ENCODE measurements around the gene CEP128.

DNA sequence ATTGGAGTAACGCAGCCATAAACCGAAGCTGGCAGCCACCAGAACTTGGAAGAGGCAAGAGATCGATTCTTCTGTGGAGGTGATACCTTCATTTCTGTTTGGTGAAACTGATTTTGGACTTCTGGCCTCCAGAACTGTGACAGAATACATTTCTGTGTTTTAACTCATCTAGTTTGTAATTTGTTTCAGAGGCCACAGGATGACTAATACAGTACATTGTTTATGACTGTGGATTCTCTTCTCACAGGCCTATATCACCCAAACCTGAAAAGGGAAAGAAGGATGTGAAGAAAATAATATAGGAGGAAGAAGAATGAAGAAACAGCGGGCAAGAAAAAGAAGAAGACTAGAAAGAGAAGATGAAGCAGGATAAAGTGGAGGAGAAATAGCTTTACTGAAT is 466.5 kb downstream of the CEP128 start:
- TF ChIP-seq, protein P1, sequence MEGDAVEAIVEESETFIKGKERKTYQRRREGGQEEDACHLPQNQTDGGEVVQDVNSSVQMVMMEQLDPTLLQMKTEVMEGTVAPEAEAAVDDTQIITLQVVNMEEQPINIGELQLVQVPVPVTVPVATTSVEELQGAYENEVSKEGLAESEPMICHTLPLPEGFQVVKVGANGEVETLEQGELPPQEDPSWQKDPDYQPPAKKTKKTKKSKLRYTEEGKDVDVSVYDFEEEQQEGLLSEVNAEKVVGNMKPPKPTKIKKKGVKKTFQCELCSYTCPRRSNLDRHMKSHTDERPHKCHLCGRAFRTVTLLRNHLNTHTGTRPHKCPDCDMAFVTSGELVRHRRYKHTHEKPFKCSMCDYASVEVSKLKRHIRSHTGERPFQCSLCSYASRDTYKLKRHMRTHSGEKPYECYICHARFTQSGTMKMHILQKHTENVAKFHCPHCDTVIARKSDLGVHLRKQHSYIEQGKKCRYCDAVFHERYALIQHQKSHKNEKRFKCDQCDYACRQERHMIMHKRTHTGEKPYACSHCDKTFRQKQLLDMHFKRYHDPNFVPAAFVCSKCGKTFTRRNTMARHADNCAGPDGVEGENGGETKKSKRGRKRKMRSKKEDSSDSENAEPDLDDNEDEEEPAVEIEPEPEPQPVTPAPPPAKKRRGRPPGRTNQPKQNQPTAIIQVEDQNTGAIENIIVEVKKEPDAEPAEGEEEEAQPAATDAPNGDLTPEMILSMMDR (IDR thresholded peaks at IDR 0.05 in 2 of 3, conservative IDR thresholded peaks at IDR 0.05 in 1 of 3; ENCODE audit: borderline replicate concordance in 1 of 3, insufficient read depth in 1 of 3, low read depth in 2 of 3, low read length in 2 of 3): no peak
- TF ChIP-seq EZH2 (IDR thresholded peaks at IDR 0.05) (no peak), FOSL1 (IDR thresholded peaks at IDR 0.05; ENCODE audit: low read depth) (no peak), POLR2A (IDR thresholded peaks at IDR 0.05; ENCODE audit: borderline replicate concordance, extremely low read depth, insufficient read depth, insufficient read length) (no peak), EGR1 (IDR thresholded peaks at IDR 0.05; ENCODE audit: low read depth) (no peak), ELF1 (IDR thresholded peaks at IDR 0.05; ENCODE audit: borderline replicate concordance, low read depth) (no peak), RAD21 (IDR thresholded peaks at IDR 0.05; ENCODE audit: low read depth) (no peak), SP1 (IDR thresholded peaks at IDR 0.05; ENCODE audit: low read depth) (no peak), JUND (IDR thresholded peaks at IDR 0.05) (no peak), ZFX (IDR thresholded peaks at IDR 0.05) (no peak), POLR2AphosphoS5 (IDR thresholded peaks at IDR 0.05; ENCODE audit: low read depth, low read length) (no peak), ZNF274 (IDR thresholded peaks at IDR 0.05; ENCODE audit: low read depth, low read length) (no peak)
- TF ChIP-seq, protein P2, sequence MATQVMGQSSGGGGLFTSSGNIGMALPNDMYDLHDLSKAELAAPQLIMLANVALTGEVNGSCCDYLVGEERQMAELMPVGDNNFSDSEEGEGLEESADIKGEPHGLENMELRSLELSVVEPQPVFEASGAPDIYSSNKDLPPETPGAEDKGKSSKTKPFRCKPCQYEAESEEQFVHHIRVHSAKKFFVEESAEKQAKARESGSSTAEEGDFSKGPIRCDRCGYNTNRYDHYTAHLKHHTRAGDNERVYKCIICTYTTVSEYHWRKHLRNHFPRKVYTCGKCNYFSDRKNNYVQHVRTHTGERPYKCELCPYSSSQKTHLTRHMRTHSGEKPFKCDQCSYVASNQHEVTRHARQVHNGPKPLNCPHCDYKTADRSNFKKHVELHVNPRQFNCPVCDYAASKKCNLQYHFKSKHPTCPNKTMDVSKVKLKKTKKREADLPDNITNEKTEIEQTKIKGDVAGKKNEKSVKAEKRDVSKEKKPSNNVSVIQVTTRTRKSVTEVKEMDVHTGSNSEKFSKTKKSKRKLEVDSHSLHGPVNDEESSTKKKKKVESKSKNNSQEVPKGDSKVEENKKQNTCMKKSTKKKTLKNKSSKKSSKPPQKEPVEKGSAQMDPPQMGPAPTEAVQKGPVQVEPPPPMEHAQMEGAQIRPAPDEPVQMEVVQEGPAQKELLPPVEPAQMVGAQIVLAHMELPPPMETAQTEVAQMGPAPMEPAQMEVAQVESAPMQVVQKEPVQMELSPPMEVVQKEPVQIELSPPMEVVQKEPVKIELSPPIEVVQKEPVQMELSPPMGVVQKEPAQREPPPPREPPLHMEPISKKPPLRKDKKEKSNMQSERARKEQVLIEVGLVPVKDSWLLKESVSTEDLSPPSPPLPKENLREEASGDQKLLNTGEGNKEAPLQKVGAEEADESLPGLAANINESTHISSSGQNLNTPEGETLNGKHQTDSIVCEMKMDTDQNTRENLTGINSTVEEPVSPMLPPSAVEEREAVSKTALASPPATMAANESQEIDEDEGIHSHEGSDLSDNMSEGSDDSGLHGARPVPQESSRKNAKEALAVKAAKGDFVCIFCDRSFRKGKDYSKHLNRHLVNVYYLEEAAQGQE (IDR thresholded peaks at IDR 0.05; ENCODE audit: low read depth): no peak

Measured in HCT116 (cell line).